ENCODE results near the gene ERCC6L2.

- no peak for TF ChIP-seq GATA2 (IDR thresholded peaks at IDR 0.05; ENCODE audit: low read depth, low read length)
- no peak for TF ChIP-seq GATA3 (IDR thresholded peaks at IDR 0.05; ENCODE audit: low read depth, low read length)
Measured at GRCh38 chr9:95852059-95853032, 23.1 kb upstream of the ERCC6L2 start.

Data from SH-SY5Y (cell line).